Astrocyte (in vitro differentiated cells and primary cell): Measurements from ENCODE around the gene ZBTB7B.

Experiments used
- CTCF ChIP-seq: IDR thresholded peaks from 2 replicates; pipeline ENCODE4 v1.5.1; 2011; ENCODE audit warnings: low read depth, mild to moderate bottlenecking, inconsistent platforms, low read length, moderate library complexity; ENCODE audit not compliant: insufficient read depth
- EZH2 ChIP-seq: IDR thresholded peaks from 2 replicates; pipeline ENCODE4 v1.6.1; 2012; ENCODE audit warnings: mild to moderate bottlenecking, low read length, inconsistent platforms; ENCODE audit not compliant: insufficient read depth

- TF ChIP-seq CTCF (no peak), EZH2 (no peak)
These were observed 20.3 kb downstream of the ZBTB7B start for GRCh38 chr1:155022927-155023236.
